IMR-90 (cell line): ENCODE data around the gene HIKESHI. TPM values are rescaled to one million over a fixed set of nuclear protein-coding genes. Genes with fewer than 3 reads are reported as not detected.

Experiments
- ATAC-seq: fragments of 200-7000 bp; cut with Tn5 transposase; 2 replicates; pipeline ENCODE4 v1.9.1; 2020; ENCODE audit warnings: low read depth, mild to moderate bottlenecking, moderate library complexity
- BruUV-seq: library from RNA; stranded (reverse); fragments of 400-500 nt; replicated peaks from 2 replicates; lab custom pipeline; 2021; lab: Mats Ljungman, UMichigan
- CTCF ChIA-PET: fragments of 300-600 bp; formaldehyde crosslinking; extraction: SDS; loops from one replicate; lab custom pipeline; 2021; ENCODE audit warnings: antibody characterized with exemption; lab: Yijun Ruan, JAX
- POLR2A ChIA-PET: fragments of 300-600 bp; sonication (Branson Sonifier 250); formaldehyde crosslinking; loops from one replicate; lab custom pipeline; 2022; ENCODE audit warnings: antibody characterized with exemption; ENCODE audit not compliant: unreplicated experiment; lab: Charles Lee
- DNase-seq: peaks from one replicate; pipeline ENCODE4 v3.0.0; 2013
- H2AFZ ChIP-seq: replicated peaks from 2 replicates; pipeline ENCODE3; 2013; ENCODE audit warnings: low read length, mild to moderate bottlenecking; ENCODE audit not compliant: poor library complexity
- H2AK5ac ChIP-seq: 2 replicates; pipeline ENCODE4 v1.6.1; 2013; ENCODE audit warnings: low read depth, low read length, inconsistent platforms
- H2AK9ac ChIP-seq: replicated peaks from 2 replicates; pipeline ENCODE3; 2013; ENCODE audit warnings: mild to moderate bottlenecking, low read depth, low read length, moderate library complexity; ENCODE audit not compliant: poor library complexity
- H2BK120ac ChIP-seq: 2 replicates; pipeline ENCODE4 v1.6.1; 2013; ENCODE audit warnings: low read depth, low read length, inconsistent platforms
- H2BK15ac ChIP-seq: 3 replicates; pipeline ENCODE4 v1.6.1; 2013; ENCODE audit warnings: low read depth, low read length, inconsistent platforms
- H2BK20ac ChIP-seq: 2 replicates; pipeline ENCODE4 v1.6.1; 2013; ENCODE audit warnings: low read depth, mild to moderate bottlenecking, inconsistent platforms, low read length, moderate library complexity
- H2BK5ac ChIP-seq: 2 replicates; pipeline ENCODE4 v1.6.1; 2013; ENCODE audit warnings: mild to moderate bottlenecking, low read depth, low read length, inconsistent platforms; ENCODE audit not compliant: poor library complexity, severe bottlenecking
- H3K14ac ChIP-seq: replicated peaks from 2 replicates; pipeline ENCODE4 v1.6.1; 2013; ENCODE audit warnings: low read depth, low read length, inconsistent platforms
- H3K18ac ChIP-seq: 2 replicates; pipeline ENCODE4 v1.6.1; 2013; ENCODE audit warnings: low read depth, low read length, control low read depth
- H3K23ac ChIP-seq: 2 replicates; pipeline ENCODE4 v1.6.1; 2013; ENCODE audit warnings: low read depth, low read length, inconsistent platforms
- H3K27ac ChIP-seq: 2 replicates; pipeline ENCODE4 v1.5.1; 2013; ENCODE audit warnings: mild to moderate bottlenecking, control low read depth, low read length; ENCODE audit not compliant: insufficient read depth
- H3K27me3 ChIP-seq: 2 replicates; pipeline ENCODE4 v1.6.1; 2013; ENCODE audit warnings: low read length; ENCODE audit not compliant: control insufficient read depth, insufficient read depth
- H3K36me3 ChIP-seq: 2 replicates; pipeline ENCODE4 v1.6.1; 2013; ENCODE audit warnings: low read length, mixed read lengths; ENCODE audit not compliant: control insufficient read depth, insufficient read depth
- H3K4ac ChIP-seq: 2 replicates; pipeline ENCODE4 v1.6.1; 2013; ENCODE audit warnings: low read depth, low read length, inconsistent platforms
- H3K4me1 ChIP-seq: 2 replicates; pipeline ENCODE4 v1.6.1; 2013; ENCODE audit warnings: low read length, mixed read lengths; ENCODE audit not compliant: control insufficient read depth, insufficient read depth
- H3K4me2 ChIP-seq: 2 replicates; pipeline ENCODE4 v1.6.1; 2013; ENCODE audit warnings: low read depth, mild to moderate bottlenecking, control low read depth, low read length, moderate library complexity
- H3K4me3 ChIP-seq: 2 replicates; pipeline ENCODE4 v1.5.1; 2013; ENCODE audit warnings: low read depth, mild to moderate bottlenecking, control low read depth, low read length, moderate library complexity; ENCODE audit not compliant: insufficient read depth
- H3K56ac ChIP-seq: 2 replicates; pipeline ENCODE4 v1.6.1; 2013; ENCODE audit warnings: low read length, inconsistent platforms; ENCODE audit not compliant: insufficient read depth; ENCODE audit errors: extremely low read depth
- H3K79me1 ChIP-seq, 2 experiments: 2 replicates each; pipeline ENCODE4 v1.6.1; 2013; ENCODE audit warnings: low read length in 2 of 2, inconsistent platforms in 1 of 2, low read depth in 1 of 2
- H3K9ac ChIP-seq: 2 replicates; pipeline ENCODE4 v1.6.1; 2013; ENCODE audit warnings: low read depth, low read length, control low read depth
- H3K9me1 ChIP-seq: 2 replicates; pipeline ENCODE4 v1.6.1; 2013; ENCODE audit warnings: low read length, inconsistent platforms; ENCODE audit not compliant: insufficient read depth
- H3K9me3 ChIP-seq: 2 replicates; pipeline ENCODE4 v1.6.1; 2013; ENCODE audit warnings: low read length; ENCODE audit not compliant: control insufficient read depth, insufficient read depth
- H4K20me1 ChIP-seq: 2 replicates; pipeline ENCODE4 v1.6.1; 2013; ENCODE audit warnings: low read length, inconsistent platforms; ENCODE audit not compliant: insufficient read depth
- H4K5ac ChIP-seq: 2 replicates; pipeline ENCODE4 v1.6.1; 2013; ENCODE audit warnings: mild to moderate bottlenecking, low read depth, low read length, control low read depth
- H4K8ac ChIP-seq, 2 experiments: 2 replicates each; pipeline ENCODE4 v1.6.1; 2013; ENCODE audit warnings: low read depth in 2 of 2, low read length in 2 of 2, control low read depth in 1 of 2, inconsistent platforms in 1 of 2
- H4K91ac ChIP-seq: 2 replicates; pipeline ENCODE4 v1.6.1; 2013; ENCODE audit warnings: low read depth, low read length, inconsistent platforms; ENCODE audit not compliant: insufficient read depth
- BHLHE40 ChIP-seq: fragments of 150-350 bp; IDR thresholded peaks from 2 replicates; pipeline ENCODE4 v1.6.1; 2016; ENCODE audit warnings: mild to moderate bottlenecking, low read depth, low read length
- CEBPB ChIP-seq: IDR thresholded peaks from 2 replicates; pipeline ENCODE4 v1.6.1; 2012; ENCODE audit warnings: low read depth, low read length, improper control_type of control experiment
- CHD1 ChIP-seq: IDR thresholded peaks from 2 replicates; pipeline ENCODE4 v1.6.1; 2012; ENCODE audit warnings: low read depth, low read length, improper control_type of control experiment
- CTCF ChIP-seq: conservative IDR thresholded peaks from 2 replicates; pipeline ENCODE4 v1.5.1; 2012; ENCODE audit warnings: mild to moderate bottlenecking, low read depth, low read length, improper control_type of control experiment
- ELK1 ChIP-seq: fragments of 150-350 bp; IDR thresholded peaks from 2 replicates; pipeline ENCODE4 v1.6.1; 2016; ENCODE audit warnings: low read depth, mild to moderate bottlenecking, low read length, moderate library complexity, borderline replicate concordance
- FOS ChIP-seq: fragments of 150-350 bp; IDR thresholded peaks from 2 replicates; pipeline ENCODE4 v1.6.1; 2016; ENCODE audit warnings: low read depth, low read length
- MAZ ChIP-seq: IDR thresholded peaks from 2 replicates; pipeline ENCODE4 v1.6.1; 2012; ENCODE audit warnings: low read depth, mild to moderate bottlenecking, low read length, improper control_type of control experiment, moderate library complexity, borderline replicate concordance
- MXI1 ChIP-seq: IDR thresholded peaks from 2 replicates; pipeline ENCODE4 v1.6.1; 2012; ENCODE audit warnings: low read depth, mild to moderate bottlenecking, low read length, moderate library complexity, borderline replicate concordance
- POLR2A ChIP-seq: IDR thresholded peaks from 2 replicates; pipeline ENCODE4 v1.6.1; 2012; ENCODE audit warnings: mild to moderate bottlenecking, low read depth, low read length
- RAD21 ChIP-seq: IDR thresholded peaks from 2 replicates; pipeline ENCODE4 v1.6.1; 2012; ENCODE audit warnings: low read length, improper control_type of control experiment
- RCOR1 ChIP-seq: IDR thresholded peaks from 2 replicates; pipeline ENCODE4 v1.6.1; 2012; ENCODE audit warnings: mild to moderate bottlenecking, low read length, improper control_type of control experiment; ENCODE audit not compliant: insufficient replicate concordance
- SMC3 ChIP-seq: fragments of 150-350 bp; IDR thresholded peaks from 2 replicates; pipeline ENCODE4 v1.6.1; 2016; ENCODE audit warnings: low read depth, mild to moderate bottlenecking, antibody characterized with exemption, low read length, moderate library complexity
- WGBS, 2 experiments: methylation state at CpG; one replicate each; pipeline versions ENCODE4 v1.1.5 to v1.1.7; 2013; ENCODE audit warnings: missing lambda C conversion rate in 2 of 2; ENCODE audit not compliant: insufficient read length in 1 of 2; ENCODE audit errors: extremely low coverage in 2 of 2; 5-methylcytosine and 5-hydroxymethylcytosine counted together
- dilution Hi-C: fragments of 300-500 bp; cut with HindIII; formaldehyde crosslinking; loops from one replicate; pipeline ENCODE4 v1.14.3; 2018; ENCODE audit warnings: low sequenced_read_pairs; ENCODE audit not compliant: unreplicated experiment
- in situ Hi-C: fragments of 300-500 bp; cut with MboI; formaldehyde crosslinking; loops from 3 replicates; pipeline ENCODE4 v1.14.3; 2019; ENCODE audit warnings: low sequenced_read_pairs, inconsistent platforms, mixed read lengths
- intact Hi-C: fragments of 100-400 bp; cut with micrococcal nuclease; formaldehyde crosslinking; loops from 2 replicates; pipeline ENCODE4 v1.10.0; 2022
- polyA plus RNA-seq, 3 experiments: library from polyadenylated mRNA; depleted of rRNA; stranded (reverse); fragments of >200 nt; gene quantifications; 2 replicates each; pipeline ENCODE4 v1.2.3, GENCODE V29; 2012; ENCODE audit warnings: low replicate concordance in 1 of 3
- total RNA-seq: library from RNA; depleted of rRNA; stranded (reverse); fragments of >200 nt; gene quantifications from 2 replicates; pipeline ENCODE4 v1.2.3, GENCODE V29; 2012
- TF ChIP-seq, protein P1 (sequence below): fragments of 150-350 bp; IDR thresholded peaks from 2 replicates; pipeline ENCODE4 v1.6.1; 2017; ENCODE audit warnings: mild to moderate bottlenecking, antibody characterized with exemption, low read length, low read depth

The HIKESHI gene
- total and polyA plus RNA-seq, 2 of the 4 experiments (the other 2 are of a cell fraction), result 49.4 to 73.5 TPM

- ATAC-seq, result no peak
- Histone ChIP-seq H3K36me3 (peaks cover 15% of the 10 kb centered on the region), H3K9ac (no peak overlapping the region), H4K5ac (no peak overlapping the region), H3K27ac (no peak overlapping the region), H2AK9ac (no peak overlapping the region), H3K18ac (no peak overlapping the region), H3K79me1 (peaks cover 0 to 13% of the 10 kb centered on the region in 2 experiments), H3K4me2 (no peak overlapping the region), H3K23ac (no peak overlapping the region), H3K56ac (no peak overlapping the region), H2AFZ (no peak overlapping the region), H4K20me1 (no peaks in the 10 kb centered on the region), H3K9me1 (no peaks in the 10 kb centered on the region), H3K4me3 (no peak overlapping the region), H3K14ac (no peak overlapping the region), H2BK5ac (no peak overlapping the region), H3K4me1 (peaks cover 2% of the 10 kb centered on the region; the same call in 1 of the 2 replicates), H4K91ac (no peak overlapping the region), H3K4ac (no peak overlapping the region), H4K8ac (0 out of 4 replicates have a peak overlapping the region, but pooled peaks of 1 of the 2 experiments have one; percentile 13), H3K27me3 (no peaks in the 10 kb centered on the region), H2BK15ac (no peak overlapping the region; the same call in 2 of the 3 replicates), H3K9me3 (peaks cover 2% of the 10 kb centered on the region; the same call in 1 of the 2 replicates), H2BK20ac (no peak overlapping the region), H2AK5ac (no peak overlapping the region), H2BK120ac (no peak overlapping the region)
- 100% methylated on average over 1 of the region's 6 CpGs; no CpG with 5 or more reads in 1 of the 2 experiments for WGBS, 2 experiments
- POLR2A ChIA-PET, result no interaction called here
- in situ Hi-C loops, result no loop called here
- CTCF ChIA-PET, result interaction anchor here (1.6 kb wide), 1 partner anchor 13 kb away, joined by 6 read pairs; no protein-coding TSS in a partner anchor
- dilution Hi-C loops, result no loop called here
- DNase-seq, result no peak
- no TSS peak for BruUV-seq
- TF ChIP-seq, protein P1, sequence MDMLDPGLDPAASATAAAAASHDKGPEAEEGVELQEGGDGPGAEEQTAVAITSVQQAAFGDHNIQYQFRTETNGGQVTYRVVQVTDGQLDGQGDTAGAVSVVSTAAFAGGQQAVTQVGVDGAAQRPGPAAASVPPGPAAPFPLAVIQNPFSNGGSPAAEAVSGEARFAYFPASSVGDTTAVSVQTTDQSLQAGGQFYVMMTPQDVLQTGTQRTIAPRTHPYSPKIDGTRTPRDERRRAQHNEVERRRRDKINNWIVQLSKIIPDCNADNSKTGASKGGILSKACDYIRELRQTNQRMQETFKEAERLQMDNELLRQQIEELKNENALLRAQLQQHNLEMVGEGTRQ, result no peak
- TF ChIP-seq MAZ (no peak), CEBPB (no peak), POLR2A (no peak), BHLHE40 (no peak), CTCF (no peak), ELK1 (no peak), RAD21 (no peak), MXI1 (no peak), FOS (no peak), RCOR1 (no peak), SMC3 (no peak), CHD1 (no peak)
- intact Hi-C loops, result no loop called here
Observed at GRCh38 chr11:86335131-86335767, 33.2 kb downstream of the HIKESHI start.
